HG03460 (cell line): Measurements from ENCODE around the gene ANXA2R.
"Not testable (repeated sequence)": the region's sequence is repeated elsewhere in the genome, so short reads cannot be mapped to it uniquely, and the experiment has no call there.

Experiments used
- ATAC-seq: cut with Tn5 transposase; IDR thresholded peaks from one replicate; pipeline ENCODE4 v1.9.1; 2021; ENCODE audit not compliant: unreplicated experiment

The ANXA2R gene, protein sequence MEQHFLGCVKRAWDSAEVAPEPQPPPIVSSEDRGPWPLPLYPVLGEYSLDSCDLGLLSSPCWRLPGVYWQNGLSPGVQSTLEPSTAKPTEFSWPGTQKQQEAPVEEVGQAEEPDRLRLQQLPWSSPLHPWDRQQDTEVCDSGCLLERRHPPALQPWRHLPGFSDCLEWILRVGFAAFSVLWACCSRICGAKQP

GRCh38 chr5:43040287-43041098, at the start of gene ANXA2R:
ANXA2R (minus strand) TSS chr5:43040319; CDS start chr5:43040046, 273 bp downstream.
- ATAC-seq = peak; percentile 38

DNA sequence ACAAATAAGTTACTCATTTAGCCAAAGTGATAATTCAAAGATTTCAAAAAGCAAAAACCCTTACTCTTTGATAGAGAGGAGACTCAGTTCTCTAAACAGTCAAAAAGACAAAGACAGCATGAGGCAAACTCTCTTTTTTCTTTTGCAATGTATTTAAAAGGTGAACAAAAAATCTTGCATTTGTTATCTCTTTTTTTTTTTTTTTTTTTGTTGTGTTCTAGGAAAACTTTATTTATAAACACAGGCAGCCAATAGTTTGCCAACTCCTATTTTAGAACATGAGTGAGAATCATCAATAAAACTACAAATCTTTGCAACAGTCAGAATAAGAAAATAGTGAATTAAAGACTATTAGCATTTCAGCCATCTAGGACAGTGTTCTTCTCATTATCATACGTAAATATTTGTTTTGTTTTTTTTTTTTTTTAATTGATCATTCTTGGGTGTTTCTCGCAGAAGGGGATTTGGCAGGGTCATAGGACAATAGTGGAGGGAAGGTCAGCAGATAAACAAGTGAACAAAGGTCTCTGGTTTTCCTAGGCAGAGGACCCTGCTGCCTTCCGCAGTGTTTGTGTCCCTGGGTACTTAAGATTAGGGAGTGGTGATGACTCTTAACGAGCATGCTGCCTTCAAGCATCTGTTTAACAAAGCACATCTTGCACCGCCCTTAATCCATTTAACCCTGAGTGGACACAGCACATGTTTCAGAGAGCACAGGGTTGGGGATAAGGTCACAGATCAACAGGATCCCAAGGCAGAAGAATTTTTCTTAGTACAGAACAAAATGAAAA, 46.2 kb upstream of the ANXA2R start:
- ATAC-seq = not testable (repeated sequence)

DNA sequence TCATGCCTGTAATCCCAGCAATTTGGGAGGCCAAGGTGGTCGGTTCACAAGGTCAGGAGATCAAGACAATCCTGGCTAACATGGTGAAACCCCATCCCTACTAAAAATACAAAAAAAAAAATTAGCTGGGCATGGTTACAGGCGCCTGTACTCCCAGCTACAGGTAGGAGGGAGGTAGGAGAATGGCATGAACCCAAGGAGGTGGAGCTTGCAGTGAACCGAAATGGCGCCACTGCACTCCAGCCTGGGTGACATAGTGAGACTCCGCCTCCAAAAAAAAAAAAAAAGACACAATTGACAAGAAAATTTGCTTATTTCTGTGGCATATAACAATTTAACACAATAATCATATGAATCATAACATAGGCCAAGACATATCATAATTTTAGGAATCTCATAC, 45.3 kb upstream of the ANXA2R start:
- ATAC-seq = no peak

GRCh38 chr5:43084468-43084867, 44.3 kb upstream of the ANXA2R start:
- ATAC-seq = not testable (repeated sequence)

DNA sequence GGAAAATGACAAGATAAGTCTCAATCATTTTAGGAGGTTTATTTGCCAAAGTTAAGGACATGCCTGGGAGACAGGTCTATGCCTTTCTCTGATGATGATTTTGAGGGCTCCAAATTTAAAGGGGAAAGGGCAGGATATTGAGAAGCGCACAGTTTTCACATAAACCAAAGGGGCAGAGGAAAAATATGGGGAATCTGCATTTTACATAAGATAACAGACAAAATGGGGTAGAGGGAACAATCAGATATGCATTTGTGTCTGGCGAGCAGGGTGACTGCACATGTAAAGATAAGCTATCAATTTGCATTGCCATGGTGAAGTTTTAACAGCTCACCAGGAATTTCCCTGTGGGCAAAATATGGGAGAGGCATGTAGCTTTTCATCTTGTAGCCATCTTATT, 41.2 kb upstream of the ANXA2R start:
- not testable (repeated sequence) for ATAC-seq

DNA sequence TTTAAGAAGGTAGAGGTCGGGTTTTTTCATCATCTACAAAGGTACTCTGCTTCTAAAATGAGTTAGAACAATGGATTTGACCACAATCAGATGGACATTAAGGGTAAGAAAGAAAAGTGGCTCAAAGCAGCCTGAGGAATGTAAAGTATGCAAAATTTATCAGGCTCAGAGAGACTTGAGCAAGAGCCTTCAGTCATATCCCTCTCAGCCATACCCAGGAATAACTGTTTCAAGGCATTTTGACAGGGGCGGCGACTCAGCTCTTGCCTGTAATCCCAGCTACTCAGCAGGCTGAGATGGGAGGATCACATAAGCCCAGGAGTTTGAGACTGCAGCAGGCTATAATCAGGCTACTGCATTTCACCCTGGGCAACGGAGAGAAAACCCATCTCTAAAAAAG, 38.8 kb upstream of the ANXA2R start:
- no peak for ATAC-seq

DNA sequence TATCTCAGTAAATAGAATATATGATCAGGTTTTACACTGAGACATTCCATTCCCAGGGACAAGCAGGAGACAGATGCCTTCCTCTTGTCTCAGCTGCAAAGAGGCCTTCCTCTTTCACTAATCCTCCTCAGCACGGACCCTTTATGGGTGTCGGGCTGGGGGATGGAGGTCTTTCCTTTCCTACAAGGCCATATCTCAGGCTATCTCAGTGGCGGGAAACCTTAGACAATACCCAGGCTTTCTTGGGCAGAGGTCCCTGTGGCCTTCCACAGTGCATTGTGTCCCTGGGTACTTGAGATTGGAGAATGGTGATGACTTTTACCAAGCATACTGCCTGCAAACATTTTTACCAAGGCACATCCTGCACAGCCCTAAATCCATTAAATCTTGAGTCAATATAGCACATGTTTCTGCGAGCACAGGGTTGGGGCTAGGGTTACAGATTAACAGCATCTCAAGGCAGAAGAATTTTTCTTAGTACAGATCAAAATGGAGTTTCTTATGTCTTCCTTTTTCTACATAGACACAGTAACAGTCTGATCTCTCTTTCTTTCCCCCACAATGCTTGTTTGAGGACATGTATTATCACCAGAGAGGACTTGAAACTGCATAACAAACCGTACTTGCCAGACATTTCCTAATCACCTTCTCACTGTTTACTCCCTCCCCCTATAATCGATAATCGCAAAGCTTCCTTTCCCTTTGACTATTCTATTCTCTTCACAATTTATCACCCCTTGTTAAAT, 37.5 kb upstream of the ANXA2R start:
- not testable (repeated sequence) for ATAC-seq

DNA sequence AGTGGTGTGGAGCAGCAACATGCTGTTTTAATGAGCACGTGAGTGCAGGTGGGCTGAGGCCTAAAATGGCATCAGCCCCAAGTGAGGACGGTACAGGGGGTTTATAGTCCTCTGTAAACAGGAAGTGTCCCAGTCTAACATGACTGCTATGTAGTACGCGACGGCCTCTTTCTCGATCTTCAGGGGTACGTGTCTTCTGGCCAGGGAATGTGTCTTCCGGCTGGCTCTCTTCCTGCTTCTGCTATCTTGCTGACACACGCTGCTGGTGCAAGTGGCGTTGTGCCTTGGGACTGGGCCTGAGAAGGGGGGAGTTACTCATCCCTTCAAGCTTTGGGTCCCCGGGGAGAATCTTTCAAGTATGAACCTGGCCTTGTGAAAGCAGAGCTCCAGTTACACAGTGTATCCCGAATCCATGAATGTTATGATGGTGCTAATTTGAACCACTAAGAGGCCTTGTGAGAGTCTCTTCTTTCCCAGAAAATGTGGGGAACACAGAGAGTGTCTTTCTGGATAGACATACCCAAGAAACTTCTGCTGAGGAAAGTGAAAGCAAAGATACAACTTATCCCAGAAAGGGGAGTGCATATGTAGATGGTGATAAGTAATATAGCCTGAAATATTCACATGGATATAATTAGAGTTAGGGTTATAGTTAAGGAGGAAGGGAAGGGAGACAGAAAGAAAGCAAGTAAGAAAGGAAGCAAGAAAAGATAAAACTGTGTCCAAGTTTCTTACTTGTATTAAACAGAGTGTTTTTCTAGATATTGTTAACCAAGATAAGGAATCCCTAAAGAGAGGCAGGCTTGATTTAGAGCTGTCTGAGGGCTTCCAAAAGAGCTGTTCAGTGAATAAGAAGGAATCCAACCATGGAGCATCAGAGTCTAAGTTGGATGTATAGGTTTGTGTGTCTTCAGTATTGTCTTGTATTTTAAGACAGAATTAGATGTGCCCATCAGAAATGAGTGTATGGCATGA, 35.5 kb upstream of the ANXA2R start:
- no peak for ATAC-seq

- ATAC-seq = no peak
Observed at GRCh38 chr5:43074987-43075318, 34.8 kb upstream of the ANXA2R start.

GRCh38 chr5:43073597-43074546, 33.8 kb upstream of the ANXA2R start:
- ATAC-seq = no peak

- not testable (repeated sequence) for ATAC-seq
Observed at GRCh38 chr5:43069401-43069720, 29.2 kb upstream of the ANXA2R start.

- no peak for ATAC-seq
Observed at GRCh38 chr5:43068037-43068436, 27.9 kb upstream of the ANXA2R start.

DNA sequence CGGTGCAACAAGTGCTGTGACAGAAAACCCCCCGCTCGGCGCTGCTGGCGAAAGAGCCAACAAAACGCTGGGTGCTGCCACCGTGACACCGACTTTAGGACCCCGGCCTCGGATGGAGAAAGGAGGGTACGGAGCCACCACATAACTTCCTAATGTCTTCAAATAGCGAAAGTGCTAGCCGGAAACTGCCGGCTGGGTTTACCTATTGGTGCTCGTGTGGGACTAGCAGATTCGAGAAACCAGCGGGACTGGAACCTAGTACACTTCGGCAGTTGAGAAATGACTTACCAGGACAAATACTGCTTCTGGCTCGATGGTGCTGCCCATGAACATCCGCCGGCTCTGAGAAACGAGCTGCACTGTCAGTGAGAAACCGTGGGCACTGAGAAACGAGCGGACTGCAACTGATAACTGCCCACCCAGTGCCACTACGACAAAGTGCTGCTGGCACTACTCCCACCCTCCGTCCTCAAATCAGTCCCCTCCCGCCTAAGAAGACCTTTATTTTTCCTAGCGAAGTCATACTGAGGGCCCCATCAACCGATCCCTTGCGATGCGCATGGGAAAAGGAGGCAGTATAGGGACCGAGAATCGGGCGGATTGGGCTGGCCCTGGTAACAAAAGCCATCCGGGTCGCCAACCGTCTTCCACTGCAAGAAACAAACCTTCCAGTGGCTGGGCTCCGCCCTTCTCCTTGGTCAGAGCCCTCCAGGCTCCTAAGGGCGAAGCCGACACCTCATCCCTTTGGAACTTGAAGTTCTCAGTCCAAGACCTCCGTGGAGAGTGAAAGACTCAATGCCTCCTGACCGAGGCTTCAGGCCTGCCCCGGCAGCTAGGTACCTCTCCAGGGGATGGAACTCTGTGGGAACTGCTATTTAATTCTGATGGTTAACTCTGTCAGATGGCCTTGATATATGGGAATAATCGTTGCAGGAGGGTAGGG, 27.0 kb upstream of the ANXA2R start:
- ATAC-seq = peak; percentile 36

GRCh38 chr5:43065948-43066798, 26.1 kb upstream of the ANXA2R start:
- ATAC-seq = peak; percentile 29

GRCh38 chr5:43065387-43065947, 25.3 kb upstream of the ANXA2R start:
- no peak for ATAC-seq

- ATAC-seq = no peak
Observed at GRCh38 chr5:43063721-43064171, 23.6 kb upstream of the ANXA2R start.
